HL-60 (cell line): ENCODE measurements around the gene DNAJC6.

Source experiments
- CTCF ChIP-seq: IDR thresholded peaks from one replicate; pipeline ENCODE4 v1.5.1; 2011; ENCODE audit warnings: low read length, control low read depth, inconsistent platforms; ENCODE audit not compliant: insufficient read depth
- POLR2AphosphoS5 ChIP-seq: IDR thresholded peaks from 2 replicates; pipeline ENCODE4 v1.6.1; 2012; ENCODE audit warnings: low read depth

- TF ChIP-seq CTCF: no peak
- TF ChIP-seq POLR2AphosphoS5: no peak
These were observed 103.1 kb downstream of the DNAJC6 start for GRCh38 chr1:65412256-65412983.
